T-helper 17 cell (primary cell): ENCODE results near the gene WBP1. TPM values are rescaled to one million over a fixed set of nuclear protein-coding genes. Genes with fewer than 3 reads are reported as not detected.
"Not testable (repeated sequence)": the region's sequence is repeated elsewhere in the genome, so short reads cannot be mapped to it uniquely, and the experiment has no call there.

Experiments used
- ATAC-seq: fragments of 150-1000 bp; cut with Tn5 transposase; 2 replicates; pipeline ENCODE4 v1.10.0; 2021; ENCODE audit warnings: mild to moderate bottlenecking, moderate library complexity
- DNase-seq, 3 donors: peaks; one replicate each; pipeline versions ENCODE4 v3.0.0 to v3.0.0-alpha.2; 2020 to 2021
- H3K9me3 ChIP-seq: one replicate; pipeline ENCODE4 v1.7.0; 2013; ENCODE audit warnings: low read length, mild to moderate bottlenecking; ENCODE audit not compliant: control insufficient read depth, poor library complexity, severe bottlenecking
- H3K27ac Mint-ChIP-seq: one replicate; pipeline ENCODE4 v1.8.0; 2022; ENCODE audit warnings: mild to moderate bottlenecking, moderate library complexity, mixed read lengths
- H3K27me3 Mint-ChIP-seq: one replicate; pipeline ENCODE4 v1.8.0; 2022; ENCODE audit warnings: mixed read lengths
- H3K36me3 Mint-ChIP-seq: one replicate; pipeline ENCODE4 v1.8.0; 2022; ENCODE audit warnings: low read depth, mixed read lengths
- H3K4me1 Mint-ChIP-seq: one replicate; pipeline ENCODE4 v1.8.0; 2022; ENCODE audit warnings: mild to moderate bottlenecking, mixed read lengths
- H3K4me3 Mint-ChIP-seq: one replicate; pipeline ENCODE4 v1.8.0; 2022; ENCODE audit warnings: mild to moderate bottlenecking, moderate library complexity, mixed read lengths
- total RNA-seq, 4 donors: library from RNA in 2 of 4; stranded (reverse) in 2 of 4; gene quantifications; one replicate each; pipeline ENCODE4 v1.2.3 and lab custom pipeline; 2022 to 2026

The WBP1 gene
- total RNA-seq, 2 donors from 2014 or later: 61.7 to 64.2 TPM

- H3K27me3 Mint-ChIP-seq: peaks cover 35% of the 10 kb centered on the region
- ATAC-seq: no peak
- no peak overlapping the region for H3K27ac Mint-ChIP-seq
Observed at GRCh38 chr2:74436848-74437695, 21.2 kb upstream of the WBP1 start.

GRCh38 chr2:74438248-74438647 is 20.0 kb upstream of the WBP1 start:
- H3K36me3 Mint-ChIP-seq: peaks cover 9% of the 10 kb centered on the region
- DNase-seq (no peak), ATAC-seq (no peak)
- H3K4me3 Mint-ChIP-seq: no peak overlapping the region
- peaks cover 9% of the 10 kb centered on the region for H3K4me1 Mint-ChIP-seq
- peaks cover 40% of the 10 kb centered on the region for H3K27me3 Mint-ChIP-seq
- no peak overlapping the region for H3K27ac Mint-ChIP-seq
- no peaks in the 10 kb centered on the region for H3K9me3 ChIP-seq

More at GRCh38 chr2:74436848-74437695, 21.2 kb upstream of the WBP1 start:
- no peak for DNase-seq
- Mint-ChIP-seq H3K36me3 (peaks cover 9% of the 10 kb centered on the region), H3K4me1 (peaks cover 6% of the 10 kb centered on the region), H3K4me3 (no peak overlapping the region)
- no peaks in the 10 kb centered on the region for H3K9me3 ChIP-seq

- ATAC-seq: no peak
- no peak for DNase-seq
- Mint-ChIP-seq H3K27me3 (peaks cover 46% of the 10 kb centered on the region), H3K4me3 (no peak overlapping the region), H3K27ac (no peak overlapping the region), H3K36me3 (peaks cover 9% of the 10 kb centered on the region), H3K4me1 (peaks cover 9% of the 10 kb centered on the region)
- H3K9me3 ChIP-seq: no peaks in the 10 kb centered on the region
Observed at GRCh38 chr2:74439373-74439772, 18.9 kb upstream of the WBP1 start.

GRCh38 chr2:74439803-74440377 is 18.3 kb upstream of the WBP1 start:
- ATAC-seq (no peak), DNase-seq (no peak)
- H3K9me3 ChIP-seq: no peaks in the 10 kb centered on the region
- peaks cover 9% of the 10 kb centered on the region for H3K36me3 Mint-ChIP-seq
- H3K4me3 Mint-ChIP-seq: no peak overlapping the region
- H3K27me3 Mint-ChIP-seq: peaks cover 52% of the 10 kb centered on the region
- peaks cover 9% of the 10 kb centered on the region for H3K4me1 Mint-ChIP-seq
- H3K27ac Mint-ChIP-seq: no peak overlapping the region

- Mint-ChIP-seq H3K27ac (peak overlapping the region; percentile 34), H3K4me1 (peaks cover 9% of the 10 kb centered on the region), H3K27me3 (peaks cover 56% of the 10 kb centered on the region), H3K4me3 (peak overlapping the region; percentile 63), H3K36me3 (peaks cover 9% of the 10 kb centered on the region)
- ATAC-seq (peak; percentile 75), DNase-seq (peak in 1 of 3 donors; percentile 26)
- H3K9me3 ChIP-seq: no peaks in the 10 kb centered on the region
Observed at GRCh38 chr2:74440378-74441169, 17.7 kb upstream of the WBP1 start.

GRCh38 chr2:74441170-74441689 is 17.0 kb upstream of the WBP1 start:
- H3K4me1 Mint-ChIP-seq: peaks cover 9% of the 10 kb centered on the region
- DNase-seq (no peak), ATAC-seq (peak; percentile 62)
- peaks cover 9% of the 10 kb centered on the region for H3K36me3 Mint-ChIP-seq
- H3K27me3 Mint-ChIP-seq: peaks cover 56% of the 10 kb centered on the region
- H3K27ac Mint-ChIP-seq: peak overlapping the region; percentile 34
- H3K4me3 Mint-ChIP-seq: peak overlapping the region; percentile 63
- H3K9me3 ChIP-seq: no peaks in the 10 kb centered on the region

GRCh38 chr2:74441690-74442482 is 16.4 kb upstream of the WBP1 start, which contains the start of gene RTKN:
TSS of gene RTKN (minus strand) at chr2:74441937. CDS start at chr2:74441816, 121 bp downstream.
- ATAC-seq (peak; percentile 51), DNase-seq (no peak)
- peaks cover 9% of the 10 kb centered on the region for H3K36me3 Mint-ChIP-seq
- H3K4me3 Mint-ChIP-seq: peak within 1 kb of the TSS; percentile 63
- H3K27ac Mint-ChIP-seq: peak within 1 kb of the TSS; percentile 34
- peaks cover 56% of the 10 kb centered on the region for H3K27me3 Mint-ChIP-seq
- H3K9me3 ChIP-seq: no peaks in the 10 kb centered on the region
- H3K4me1 Mint-ChIP-seq: peaks cover 9% of the 10 kb centered on the region

GRCh38 chr2:74442483-74443297 is 15.5 kb upstream of the WBP1 start:
- H3K36me3 Mint-ChIP-seq, ATAC-seq, H3K4me1 Mint-ChIP-seq, DNase-seq, H3K27ac Mint-ChIP-seq, H3K9me3 ChIP-seq: not testable (repeated sequence)
- peaks cover 58% of the 10 kb centered on the region for H3K27me3 Mint-ChIP-seq
- peak overlapping the region; percentile 59 for H3K4me3 Mint-ChIP-seq

GRCh38 chr2:74444498-74445318 is 13.5 kb upstream of the WBP1 start:
- H3K4me3 Mint-ChIP-seq: no peak overlapping the region
- H3K9me3 ChIP-seq: no peaks in the 10 kb centered on the region
- DNase-seq (no peak), ATAC-seq (no peak)
- no peak overlapping the region for H3K27ac Mint-ChIP-seq
- no peaks in the 10 kb centered on the region for H3K36me3 Mint-ChIP-seq
- H3K27me3 Mint-ChIP-seq: peaks cover 38% of the 10 kb centered on the region
- H3K4me1 Mint-ChIP-seq: peaks cover 2% of the 10 kb centered on the region

GRCh38 chr2:74447230-74447999 is 10.8 kb upstream of the WBP1 start:
- ATAC-seq: no peak

GRCh38 chr2:74448771-74449170 is 9.5 kb upstream of the WBP1 start:
- DNase-seq: no peak
- Mint-ChIP-seq H3K27me3 (peaks cover 23% of the 10 kb centered on the region), H3K4me1 (peaks cover 8% of the 10 kb centered on the region), H3K27ac (no peak overlapping the region), H3K4me3 (no peak overlapping the region), H3K36me3 (no peaks in the 10 kb centered on the region)
- no peaks in the 10 kb centered on the region for H3K9me3 ChIP-seq
- ATAC-seq: no peak

More at GRCh38 chr2:74447230-74447999, 10.8 kb upstream of the WBP1 start:
- Mint-ChIP-seq H3K4me3 (no peak overlapping the region), H3K27me3 (peaks cover 24% of the 10 kb centered on the region), H3K4me1 (peaks cover 1% of the 10 kb centered on the region), H3K27ac (no peak overlapping the region), H3K36me3 (no peaks in the 10 kb centered on the region)
- no peak for DNase-seq
- H3K9me3 ChIP-seq: no peaks in the 10 kb centered on the region
